Lower leg skin (tissue), 3 donors: Measurements from ENCODE around the gene GPR3.

ENCODE experiments used
- CTCF ChIP-seq, 3 donors: fragments of 450-650 bp; IDR thresholded peaks; one replicate each; pipeline ENCODE4 v1.5.1; 2016; ENCODE audit warnings: antibody characterized with exemption in 3 of 3, mild to moderate bottlenecking in 3 of 3, moderate library complexity in 2 of 3
- POLR2A ChIP-seq, 2 donors: fragments of 450-650 bp; IDR thresholded peaks; one replicate each; pipeline ENCODE4 v1.6.1; 2016 to 2017; ENCODE audit warnings: antibody characterized with exemption in 2 of 2, mild to moderate bottlenecking in 1 of 2, moderate library complexity in 1 of 2

GRCh38 chr1:27433706-27434105, 41.3 kb downstream of the GPR3 start:
- TF ChIP-seq CTCF (IDR thresholded peaks at IDR 0.05) (no peak), POLR2A (IDR thresholded peaks at IDR 0.05) (no peak)
